ENCODE results near the gene SPPL2A. TPM values are rescaled to one million over a fixed set of nuclear protein-coding genes. Genes with fewer than 3 reads are reported as not detected.

SPPL2A gene
- total RNA-seq, 1 experiment from 2014 or later = 95.5 TPM

DNA sequence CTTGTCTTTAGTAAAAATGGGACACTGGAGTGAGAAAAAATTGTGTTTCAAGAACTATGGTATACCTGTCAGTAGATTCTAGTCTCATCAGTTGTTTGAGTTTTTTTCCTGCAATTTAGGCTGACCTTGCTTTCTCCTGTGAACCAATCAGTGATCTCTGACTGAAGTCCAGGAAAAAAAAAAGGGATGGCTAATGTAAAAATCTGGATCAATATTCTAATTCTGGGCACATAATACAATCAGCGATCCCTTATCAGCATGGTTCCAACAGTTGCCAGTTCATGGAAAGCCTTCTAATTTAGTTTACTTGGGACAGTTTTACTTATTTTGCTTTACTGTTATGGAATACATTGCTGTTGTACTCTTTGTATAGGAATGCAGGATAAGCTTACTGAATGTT is 95.9 kb downstream of the SPPL2A start:
- no peak for DNase-seq
- no peaks in the 10 kb centered on the region for H3K27me3 ChIP-seq
- H3K9me3 ChIP-seq = no peaks in the 10 kb centered on the region
- H3K36me3 ChIP-seq = peaks cover 19% of the 10 kb centered on the region
- no peak overlapping the region for H3K4me3 ChIP-seq

GRCh38 chr15:50665938-50666337 is 99.6 kb downstream of the SPPL2A start:
- DNase-seq = no peak
- Histone ChIP-seq H3K27me3 (no peaks in the 10 kb centered on the region), H3K36me3 (peaks cover 42% of the 10 kb centered on the region), H3K4me3 (no peak overlapping the region), H3K9me3 (no peaks in the 10 kb centered on the region)

- DNase-seq = no peak
- H3K9me3 ChIP-seq = no peaks in the 10 kb centered on the region
- H3K4me3 ChIP-seq = no peak overlapping the region
- peaks cover 47% of the 10 kb centered on the region for H3K36me3 ChIP-seq
- no peaks in the 10 kb centered on the region for H3K27me3 ChIP-seq
Measured at GRCh38 chr15:50655555-50655954, 110.0 kb downstream of the SPPL2A start.

DNA sequence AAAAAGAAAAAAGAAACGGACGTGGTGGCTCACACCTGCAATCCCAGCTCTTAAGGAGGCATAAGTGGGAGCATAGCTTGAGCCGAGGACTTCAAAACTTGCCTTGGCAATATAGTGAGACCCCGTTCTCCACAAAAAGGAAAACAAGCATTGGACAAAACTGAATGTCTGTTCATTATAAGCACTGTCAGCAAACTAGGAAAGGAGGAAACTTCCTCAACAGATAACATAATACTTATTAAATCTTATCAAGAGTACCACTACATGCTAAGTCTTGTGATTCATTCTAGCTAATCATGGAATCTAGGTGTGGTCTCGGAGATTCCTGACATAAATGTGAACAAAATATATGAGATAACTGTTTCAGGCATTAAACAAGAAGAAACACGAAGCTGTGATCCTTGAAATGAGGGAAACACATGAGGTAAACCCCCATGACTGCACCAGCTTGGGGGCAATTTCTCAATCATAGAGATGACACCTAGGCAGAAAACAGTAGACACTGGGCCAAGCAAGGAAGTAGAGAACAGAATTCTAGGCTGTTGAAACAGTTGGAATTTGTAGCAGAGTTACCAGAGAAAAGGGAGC is 112.3 kb downstream of the SPPL2A start:
- Histone ChIP-seq H3K4me3 (no peak overlapping the region), H3K27me3 (no peaks in the 10 kb centered on the region), H3K36me3 (peaks cover 61% of the 10 kb centered on the region), H3K9me3 (no peaks in the 10 kb centered on the region)
- no peak for DNase-seq

DNA sequence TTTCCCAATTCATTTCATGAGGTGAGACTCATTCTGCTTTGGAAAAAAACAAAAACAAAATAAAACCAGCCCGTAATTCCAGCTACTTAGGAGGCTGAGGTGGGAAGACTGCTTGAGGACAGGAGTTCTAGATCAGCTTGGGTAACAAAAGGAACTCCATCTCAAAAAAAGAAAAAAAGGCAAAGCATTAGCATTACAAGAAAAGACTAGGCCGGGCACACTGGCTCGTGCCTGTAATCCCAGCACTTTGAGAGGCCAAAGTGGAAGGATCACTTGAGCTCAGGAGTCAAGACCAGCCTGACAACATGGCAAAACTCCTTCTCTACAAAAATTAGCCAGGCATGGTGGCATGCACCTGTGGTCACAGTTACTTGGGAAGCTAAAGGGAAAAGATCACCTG is 112.8 kb downstream of the SPPL2A start:
- peaks cover 60% of the 10 kb centered on the region for H3K36me3 ChIP-seq
- H3K4me3 ChIP-seq = no peak overlapping the region
- DNase-seq = no peak
- no peaks in the 10 kb centered on the region for H3K27me3 ChIP-seq
- no peaks in the 10 kb centered on the region for H3K9me3 ChIP-seq

Other genes starting within 250 kb of the SPPL2A start
- not detected in 2 replicates for gene USP50, start 219.0 kb downstream of the SPPL2A start, total RNA-seq (2014; rRNA removed; shearing (Covaris generic); ENCODE audit: low replicate concordance)
- gene TRPM7, start 78.9 kb downstream of the SPPL2A start, total RNA-seq (2014; rRNA removed; shearing (Covaris generic); ENCODE audit: low replicate concordance) = 12.0 and 27.6 TPM in 2 replicates
- 10.8 and 15.1 TPM in 2 replicates for gene AP4E1, start 143.0 kb upstream of the SPPL2A start, total RNA-seq (2014; rRNA removed; shearing (Covaris generic); ENCODE audit: low replicate concordance)

Measured in MG63 (cell line).